A673 (cell line): Measurements from ENCODE around the gene SLC10A3. TPM values are rescaled to one million over a fixed set of nuclear protein-coding genes. Genes with fewer than 3 reads are reported as not detected.

Experiments used
- BruUV-seq: library from RNA; stranded (reverse); fragments of 400-500 nt; replicated peaks from 2 replicates; lab custom pipeline; 2021; lab: Mats Ljungman, UMichigan
- CTCF ChIA-PET: fragments of 300-600 bp; sonication (Branson Sonifier 250); formaldehyde crosslinking; loops from one replicate; lab custom pipeline; 2022; ENCODE audit warnings: antibody characterized with exemption; lab: Charles Lee
- POLR2A ChIA-PET: fragments of 300-600 bp; sonication (Branson Sonifier 250); formaldehyde crosslinking; loops from one replicate; lab custom pipeline; 2022; ENCODE audit warnings: antibody characterized with exemption; ENCODE audit not compliant: low non-redundant PET; lab: Charles Lee
- DNase-seq: peaks from one replicate; pipeline ENCODE4 v3.0.0-alpha.2; 2015; ENCODE audit warnings: low spot score
- H3K27ac ChIP-seq: fragments of 200-600 bp; sonication (generic); 2 replicates; pipeline ENCODE4 v1.5.1; 2016; ENCODE audit warnings: mixed run types, low read depth, mild to moderate bottlenecking, mixed read lengths, antibody characterized with exemption, low read length; ENCODE audit not compliant: poor library complexity, severe bottlenecking
- H3K27me3 ChIP-seq: fragments of 200-600 bp; sonication (generic); replicated peaks from 2 replicates; pipeline ENCODE4 v1.6.1; 2017; ENCODE audit warnings: mixed run types, low read depth, mild to moderate bottlenecking, mixed read lengths, antibody characterized with exemption, low read length; ENCODE audit not compliant: insufficient read depth, poor library complexity
- H3K36me3 ChIP-seq: fragments of 200-600 bp; sonication (generic); 2 replicates; pipeline ENCODE4 v1.6.1; 2016; ENCODE audit warnings: mixed run types, mild to moderate bottlenecking, mixed read lengths, antibody characterized with exemption, low read length; ENCODE audit not compliant: insufficient read depth, poor library complexity, severe bottlenecking
- H3K4me1 ChIP-seq: fragments of 200-600 bp; sonication (generic); 2 replicates; pipeline ENCODE4 v1.6.1; 2017; ENCODE audit warnings: mixed run types, mild to moderate bottlenecking, mixed read lengths, antibody characterized with exemption, low read length; ENCODE audit not compliant: insufficient read depth, poor library complexity, severe bottlenecking
- H3K4me3 ChIP-seq: fragments of 200-600 bp; sonication (generic); 2 replicates; pipeline ENCODE4 v1.5.1; 2016; ENCODE audit warnings: low read depth, mixed run types, mild to moderate bottlenecking, mixed read lengths, low read length; ENCODE audit not compliant: poor library complexity, severe bottlenecking
- H3K9me3 ChIP-seq: fragments of 200-600 bp; sonication (generic); 2 replicates; pipeline ENCODE4 v1.6.1; 2016; ENCODE audit warnings: mixed run types, low read depth, mild to moderate bottlenecking, mixed read lengths, antibody characterized with exemption, low read length; ENCODE audit not compliant: poor library complexity, severe bottlenecking
- EZH2 ChIP-seq: fragments of 200-600 bp; sonication (generic); IDR thresholded peaks from 2 replicates; pipeline ENCODE4 v1.6.1; 2017; ENCODE audit warnings: borderline replicate concordance, low read depth, mild to moderate bottlenecking, mixed read lengths, antibody characterized with exemption, low read length; ENCODE audit not compliant: poor library complexity, severe bottlenecking
- intact Hi-C: fragments of 100-400 bp; cut with micrococcal nuclease; formaldehyde crosslinking; loops from one replicate; pipeline ENCODE4 v1.10.0; 2022; ENCODE audit not compliant: unreplicated experiment
- total RNA-seq: library from RNA; stranded (reverse); gene quantifications from 2 replicates; pipeline ENCODE4 v1.2.3, GENCODE V29; 2021
- TF ChIP-seq, protein P1 (sequence below): fragments of 300-800, 200-600 bp; sonication (generic); conservative IDR thresholded peaks from 2 replicates; pipeline ENCODE4 v1.5.1; 2017; ENCODE audit warnings: low read depth, mild to moderate bottlenecking, antibody characterized with exemption, low read length, moderate library complexity, mixed read lengths

Gene SLC10A3
- total RNA-seq, 1 experiment from 2014 or later: 9.7 TPM

DNA sequence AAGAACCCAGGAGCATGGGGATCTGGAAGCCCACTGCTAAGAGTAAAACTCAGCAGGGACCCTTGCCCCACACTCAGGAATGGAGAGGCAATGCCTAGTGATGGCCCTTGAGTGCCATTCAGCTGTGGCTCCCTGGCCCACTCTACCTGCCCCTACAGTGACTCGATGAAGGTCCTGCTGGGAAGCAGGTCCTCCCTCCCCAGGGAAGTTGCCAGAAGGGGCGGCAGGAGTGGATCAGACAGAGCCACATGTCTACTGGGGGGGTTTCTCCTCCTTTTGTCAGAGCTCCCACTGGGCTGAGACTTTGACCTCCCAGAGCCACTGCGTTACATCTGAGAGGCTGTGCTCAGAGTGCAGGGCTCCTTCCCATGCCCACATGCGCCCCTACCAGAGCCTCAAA is 1.2 kb downstream of the SLC10A3 start:
- intact Hi-C loops: no loop called here
- DNase-seq: no peak
- Histone ChIP-seq H3K27me3 (no peaks in the 10 kb centered on the region), H3K4me1 (peaks cover 5% of the 10 kb centered on the region), H3K9me3 (no peaks in the 10 kb centered on the region), H3K4me3 (no peak overlapping the region), H3K27ac (no peak overlapping the region), H3K36me3 (peaks cover 11% of the 10 kb centered on the region)
- ChIA-PET CTCF (no interaction called here), POLR2A (no interaction called here)
- no peak for TF ChIP-seq EZH2
- TF ChIP-seq, protein P1, sequence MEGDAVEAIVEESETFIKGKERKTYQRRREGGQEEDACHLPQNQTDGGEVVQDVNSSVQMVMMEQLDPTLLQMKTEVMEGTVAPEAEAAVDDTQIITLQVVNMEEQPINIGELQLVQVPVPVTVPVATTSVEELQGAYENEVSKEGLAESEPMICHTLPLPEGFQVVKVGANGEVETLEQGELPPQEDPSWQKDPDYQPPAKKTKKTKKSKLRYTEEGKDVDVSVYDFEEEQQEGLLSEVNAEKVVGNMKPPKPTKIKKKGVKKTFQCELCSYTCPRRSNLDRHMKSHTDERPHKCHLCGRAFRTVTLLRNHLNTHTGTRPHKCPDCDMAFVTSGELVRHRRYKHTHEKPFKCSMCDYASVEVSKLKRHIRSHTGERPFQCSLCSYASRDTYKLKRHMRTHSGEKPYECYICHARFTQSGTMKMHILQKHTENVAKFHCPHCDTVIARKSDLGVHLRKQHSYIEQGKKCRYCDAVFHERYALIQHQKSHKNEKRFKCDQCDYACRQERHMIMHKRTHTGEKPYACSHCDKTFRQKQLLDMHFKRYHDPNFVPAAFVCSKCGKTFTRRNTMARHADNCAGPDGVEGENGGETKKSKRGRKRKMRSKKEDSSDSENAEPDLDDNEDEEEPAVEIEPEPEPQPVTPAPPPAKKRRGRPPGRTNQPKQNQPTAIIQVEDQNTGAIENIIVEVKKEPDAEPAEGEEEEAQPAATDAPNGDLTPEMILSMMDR: no peak
- BruUV-seq: no TSS peak

- H3K27me3 ChIP-seq: no peaks in the 10 kb centered on the region
- BruUV-seq: no TSS peak
- DNase-seq: no peak
- H3K4me3 ChIP-seq: no peak overlapping the region
- peaks cover 11% of the 10 kb centered on the region for H3K36me3 ChIP-seq
- CTCF ChIA-PET: no interaction called here
- TF ChIP-seq, protein P1: no peak
- TF ChIP-seq EZH2: no peak
- H3K9me3 ChIP-seq: no peaks in the 10 kb centered on the region
- no peak overlapping the region for H3K27ac ChIP-seq
- intact Hi-C loops: no loop called here
- H3K4me1 ChIP-seq: peaks cover 5% of the 10 kb centered on the region
- POLR2A ChIA-PET: no interaction called here
Measured at GRCh38 chrX:154488336-154489075, 1.9 kb downstream of the SLC10A3 start.

- CTCF ChIA-PET: no interaction called here
- BruUV-seq: no TSS peak
- H3K27me3 ChIP-seq: no peaks in the 10 kb centered on the region
- POLR2A ChIA-PET: no interaction called here
- DNase-seq: no peak
- peaks cover 5% of the 10 kb centered on the region for H3K4me1 ChIP-seq
- no peaks in the 10 kb centered on the region for H3K9me3 ChIP-seq
- no peak overlapping the region for H3K27ac ChIP-seq
- TF ChIP-seq, protein P1: no peak
- no peak for TF ChIP-seq EZH2
- H3K36me3 ChIP-seq: peaks cover 11% of the 10 kb centered on the region
- intact Hi-C loops: no loop called here
- no peak overlapping the region for H3K4me3 ChIP-seq
Measured at GRCh38 chrX:154487518-154488290, 2.7 kb downstream of the SLC10A3 start.
